ENCODE measurements around the gene DNAJA2.

DNAJA2 gene

DNA sequence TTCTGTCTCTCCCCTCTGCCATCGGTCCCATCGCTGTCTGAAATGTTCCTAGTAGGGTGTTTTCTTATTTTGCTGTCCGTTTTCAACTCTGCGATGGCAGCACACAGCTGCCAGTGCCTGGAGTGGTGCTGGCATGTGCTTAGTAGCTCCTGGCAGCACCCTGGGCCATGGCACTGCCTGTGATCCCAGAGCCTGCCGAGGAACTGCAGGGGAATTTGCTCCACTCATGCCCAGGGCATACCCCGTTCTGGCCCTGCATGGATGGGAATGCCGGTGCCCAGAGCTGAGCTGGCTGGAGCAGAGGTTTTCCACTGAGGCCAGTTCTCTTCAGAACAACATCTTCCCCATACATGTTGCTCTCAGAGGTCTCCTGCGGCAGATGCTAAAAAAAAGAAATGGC is 46.2 kb downstream of the DNAJA2 start:
- no peak for DNase-seq (ENCODE audit: low spot score)

DNA sequence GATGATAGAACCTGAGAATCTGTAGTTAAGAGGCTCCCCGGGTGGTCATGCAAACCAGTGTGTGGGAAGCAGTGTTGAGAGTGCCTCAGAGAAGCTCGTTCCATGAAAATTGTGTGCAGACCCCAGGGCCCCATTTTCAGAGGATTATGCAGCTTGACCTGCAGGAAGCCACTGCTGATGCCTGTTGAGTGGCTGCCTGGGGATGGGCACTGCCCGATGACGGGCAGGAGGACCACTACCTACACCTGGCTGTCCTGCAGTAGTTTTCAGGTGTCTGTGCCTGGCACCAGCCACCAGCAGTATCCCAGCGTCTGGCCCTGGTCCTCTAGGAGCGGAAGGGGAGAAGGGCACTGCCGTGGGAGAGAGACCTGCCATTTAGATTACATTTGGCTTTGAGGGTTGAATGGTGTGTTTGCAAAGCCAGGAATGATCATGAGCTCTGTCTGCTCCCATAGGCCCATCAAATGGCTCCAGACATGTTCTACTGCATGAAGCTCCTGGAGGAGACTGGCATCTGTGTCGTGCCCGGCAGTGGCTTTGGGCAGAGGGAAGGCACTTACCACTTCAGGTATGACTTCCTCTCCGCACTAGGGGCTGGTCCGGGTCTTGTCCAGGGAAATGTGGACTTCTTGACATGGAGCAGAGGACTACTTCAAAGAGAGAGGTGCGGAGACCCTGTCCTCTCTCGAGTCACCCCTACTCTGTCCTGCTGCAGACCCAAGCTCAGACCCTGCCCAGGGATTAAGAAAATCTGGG is 46.8 kb downstream of the DNAJA2 start:
- DNase-seq (ENCODE audit: low spot score) = no peak

DNA sequence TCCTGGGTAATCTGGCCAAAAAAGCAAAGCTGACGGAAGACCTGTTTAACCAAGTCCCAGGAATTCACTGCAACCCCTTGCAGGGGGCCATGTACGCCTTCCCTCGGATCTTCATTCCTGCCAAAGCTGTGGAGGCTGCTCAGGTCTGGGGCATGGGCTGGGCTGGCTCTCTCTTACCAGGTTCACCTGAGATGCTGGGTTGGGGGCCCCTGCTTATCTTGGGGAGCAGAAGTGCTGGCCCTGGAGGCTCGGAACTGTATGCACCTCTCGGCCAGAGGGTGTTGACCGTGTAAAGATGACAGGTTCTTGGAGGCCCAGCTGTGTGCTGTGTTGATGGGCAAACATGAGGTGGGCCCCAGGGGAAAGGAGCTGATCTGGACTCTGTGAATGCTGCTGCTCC is 49.1 kb downstream of the DNAJA2 start:
- DNase-seq (ENCODE audit: low spot score) = no peak

DNA sequence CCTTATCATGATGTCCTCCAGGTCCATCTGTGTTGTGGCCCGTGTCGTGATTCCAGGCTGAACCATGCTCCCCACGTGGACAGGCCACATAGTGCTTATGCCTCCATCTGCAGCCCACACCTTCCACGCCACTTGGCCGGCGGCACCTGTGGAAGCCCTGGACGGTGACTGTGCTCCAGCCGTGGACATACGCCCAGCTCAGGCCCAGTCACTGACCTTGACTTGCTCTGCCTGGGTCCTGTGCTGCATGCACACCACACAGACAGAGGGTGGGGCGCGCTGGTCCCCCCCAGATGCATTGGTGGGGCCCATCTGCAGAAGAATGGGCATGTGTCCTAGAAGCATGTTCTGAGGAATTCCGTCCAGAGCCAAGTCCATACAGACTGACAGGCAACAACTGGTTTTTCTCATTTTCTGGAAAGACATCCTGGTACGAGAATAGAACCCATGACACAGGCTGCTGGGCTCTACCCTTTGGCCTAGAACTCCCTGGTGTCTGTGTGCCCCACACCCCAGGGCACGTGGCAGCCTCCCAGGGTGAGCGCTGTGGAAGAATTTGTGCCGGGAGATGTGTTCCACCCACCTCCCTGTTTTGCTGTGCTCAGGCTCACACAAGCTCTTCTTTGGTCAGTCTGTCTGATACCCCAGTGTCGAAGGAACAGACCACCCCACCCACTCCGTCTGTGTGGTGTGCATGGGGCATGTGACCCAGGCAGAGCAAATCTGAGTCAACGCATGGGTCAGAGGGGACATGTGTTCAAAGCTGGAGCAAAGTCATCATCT is 49.8 kb downstream of the DNAJA2 start:
- DNase-seq (ENCODE audit: low spot score) = no peak

DNA sequence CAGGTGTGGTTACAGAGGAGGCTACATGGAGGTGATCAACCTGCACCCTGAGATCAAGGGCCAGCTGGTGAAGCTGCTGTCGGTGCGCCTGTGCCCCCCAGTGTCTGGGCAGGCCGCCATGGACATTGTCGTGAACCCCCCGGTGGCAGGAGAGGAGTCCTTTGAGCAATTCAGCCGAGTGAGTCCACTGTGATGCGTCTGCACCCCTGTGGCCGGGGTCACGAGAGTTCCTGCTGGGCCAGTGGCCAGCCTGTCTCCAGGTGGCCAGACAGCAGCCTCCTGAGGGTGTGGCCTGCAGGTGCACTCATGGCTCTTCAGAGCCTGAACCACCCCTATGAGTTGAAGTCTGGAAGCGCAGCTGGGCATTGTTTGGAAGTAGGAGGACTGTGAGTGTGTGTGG is 51.2 kb downstream of the DNAJA2 start:
- DNase-seq (ENCODE audit: low spot score) = no peak

DNA sequence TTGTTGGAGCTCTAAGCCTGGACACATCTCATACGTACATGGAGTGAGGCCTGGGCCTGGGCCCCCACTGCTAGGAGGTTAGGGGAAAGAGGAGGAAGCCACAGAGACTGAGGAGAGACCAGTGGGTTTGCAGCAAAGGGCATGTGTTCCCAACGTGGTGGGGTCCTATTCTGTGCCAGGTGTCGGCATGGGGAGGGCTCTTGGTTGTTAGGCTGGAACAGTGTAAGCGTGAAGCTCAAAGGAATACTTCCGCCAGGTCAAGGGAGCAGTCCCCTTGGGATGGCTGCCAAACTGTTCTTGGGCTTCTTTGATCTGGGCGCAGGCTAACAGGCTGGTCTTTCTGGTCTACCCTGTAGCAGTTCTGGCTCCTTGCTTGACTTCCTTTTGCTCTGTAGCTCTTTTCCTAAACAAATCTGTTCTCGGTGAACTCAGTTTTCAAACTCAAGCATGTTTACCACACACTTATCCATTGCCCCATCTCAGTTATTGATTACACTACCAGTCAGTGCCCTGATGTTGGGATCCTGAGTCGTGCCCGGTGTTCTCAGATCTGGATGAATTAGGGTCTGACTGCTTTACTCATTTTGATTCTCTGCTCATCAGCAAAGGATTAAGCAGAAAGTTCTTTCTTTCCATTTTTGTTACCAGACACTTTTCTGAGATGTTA is 52.9 kb downstream of the DNAJA2 start:
- no peak for DNase-seq (ENCODE audit: low spot score)

DNA sequence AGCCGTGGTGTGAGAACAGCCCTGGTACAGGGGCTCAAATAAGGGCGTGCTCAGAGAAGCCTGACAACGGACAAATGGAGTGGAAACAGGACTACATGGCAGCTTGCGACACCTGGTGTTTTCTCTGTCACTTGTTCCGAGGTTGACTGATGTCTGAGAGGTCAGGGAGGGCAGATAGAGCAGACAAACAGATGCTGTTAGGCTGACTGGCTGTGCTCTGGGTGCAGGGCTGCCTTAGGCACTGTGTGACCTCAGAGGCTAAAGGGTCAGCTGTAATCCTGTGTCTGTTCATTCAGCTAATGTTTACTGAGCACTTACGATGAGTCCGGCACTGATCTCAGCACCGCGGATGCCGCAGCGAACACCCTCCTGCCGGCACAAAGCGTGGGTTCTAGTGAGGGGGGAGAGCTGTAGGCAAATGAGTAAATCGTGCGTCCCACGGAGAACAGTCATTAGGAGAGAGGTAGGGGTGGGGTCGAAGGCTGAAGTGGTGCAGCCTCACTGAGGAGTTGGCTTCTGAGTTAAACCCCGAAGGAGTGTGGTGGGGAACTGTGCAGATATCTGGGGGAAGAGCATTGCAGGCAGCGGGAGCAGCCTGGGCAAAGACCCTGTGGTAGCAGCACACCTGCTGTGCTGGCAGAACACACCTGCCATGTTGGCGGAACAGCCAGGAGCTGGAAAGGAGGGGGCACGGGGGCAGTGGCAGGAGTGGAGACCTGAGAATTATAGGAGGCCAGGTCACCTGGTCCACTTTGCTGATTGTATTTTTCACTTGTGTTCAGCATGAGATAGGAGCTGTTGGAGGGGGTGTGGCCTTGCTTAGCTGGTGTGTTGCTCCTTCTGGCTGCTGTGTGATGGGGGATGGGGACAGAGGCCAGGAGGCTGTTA is 54.3 kb downstream of the DNAJA2 start:
- DNase-seq (ENCODE audit: low spot score) = peak; percentile 92

DNA sequence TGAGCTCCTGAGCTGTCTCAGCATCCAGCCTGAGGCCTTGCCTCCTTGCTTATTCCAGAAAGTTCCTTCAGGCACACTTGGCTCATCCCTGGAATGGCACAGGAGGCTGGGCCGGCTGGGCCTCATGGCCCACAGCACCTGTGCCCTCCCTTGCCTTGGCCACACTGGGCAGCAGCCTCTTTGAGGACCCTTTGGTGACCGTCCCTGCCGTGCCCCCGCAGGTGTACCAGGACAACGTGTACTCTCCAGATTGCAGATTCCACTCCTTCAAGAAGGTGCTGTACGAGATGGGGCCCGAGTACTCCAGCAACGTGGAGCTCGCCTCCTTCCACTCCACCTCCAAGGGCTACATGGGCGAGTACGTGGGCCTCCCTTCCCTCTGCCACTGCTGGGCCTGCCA is 55.1 kb downstream of the DNAJA2 start:
- DNase-seq (ENCODE audit: low spot score) = no peak

DNA sequence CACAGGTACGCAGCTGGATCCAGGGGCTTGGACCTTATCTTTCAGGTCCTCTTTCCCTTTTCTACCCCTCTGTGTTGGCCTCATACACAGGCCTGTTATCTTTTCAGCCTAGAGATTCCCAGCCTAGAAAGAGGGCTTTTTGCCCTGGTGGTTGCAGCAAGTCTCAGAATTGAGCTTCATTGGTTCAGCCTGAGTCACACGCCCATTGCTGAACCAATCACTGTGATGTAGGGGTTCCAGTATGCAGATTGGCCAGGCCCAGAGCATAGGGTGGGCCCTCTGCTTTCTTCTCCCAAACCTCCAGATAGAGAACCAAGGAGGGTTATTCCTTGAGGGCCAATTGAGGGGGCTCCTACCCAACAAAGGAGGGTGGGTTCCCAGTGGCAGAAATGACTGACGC is 56.5 kb downstream of the DNAJA2 start:
- no peak for DNase-seq (ENCODE audit: low spot score)

DNA sequence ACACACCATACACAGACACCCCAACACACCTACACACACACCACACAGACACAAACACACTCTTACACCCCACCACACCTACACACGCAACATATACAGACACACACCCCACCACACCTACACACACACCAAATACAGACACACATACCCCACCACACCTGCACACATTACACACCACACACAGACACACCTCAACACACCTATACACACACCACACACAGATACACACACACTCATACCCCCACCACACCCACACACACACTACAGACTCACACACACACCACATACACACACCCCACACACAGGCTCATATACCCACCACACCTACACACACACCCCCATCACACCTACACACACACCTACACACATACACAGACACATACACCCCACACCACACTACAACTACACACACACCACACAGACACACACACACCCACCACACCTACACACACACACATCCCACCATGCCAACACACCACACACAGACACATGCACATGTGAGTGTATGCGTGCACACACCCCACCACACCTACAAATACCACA is 57.9 kb downstream of the DNAJA2 start:
- no peak for DNase-seq (ENCODE audit: low spot score)

DNA sequence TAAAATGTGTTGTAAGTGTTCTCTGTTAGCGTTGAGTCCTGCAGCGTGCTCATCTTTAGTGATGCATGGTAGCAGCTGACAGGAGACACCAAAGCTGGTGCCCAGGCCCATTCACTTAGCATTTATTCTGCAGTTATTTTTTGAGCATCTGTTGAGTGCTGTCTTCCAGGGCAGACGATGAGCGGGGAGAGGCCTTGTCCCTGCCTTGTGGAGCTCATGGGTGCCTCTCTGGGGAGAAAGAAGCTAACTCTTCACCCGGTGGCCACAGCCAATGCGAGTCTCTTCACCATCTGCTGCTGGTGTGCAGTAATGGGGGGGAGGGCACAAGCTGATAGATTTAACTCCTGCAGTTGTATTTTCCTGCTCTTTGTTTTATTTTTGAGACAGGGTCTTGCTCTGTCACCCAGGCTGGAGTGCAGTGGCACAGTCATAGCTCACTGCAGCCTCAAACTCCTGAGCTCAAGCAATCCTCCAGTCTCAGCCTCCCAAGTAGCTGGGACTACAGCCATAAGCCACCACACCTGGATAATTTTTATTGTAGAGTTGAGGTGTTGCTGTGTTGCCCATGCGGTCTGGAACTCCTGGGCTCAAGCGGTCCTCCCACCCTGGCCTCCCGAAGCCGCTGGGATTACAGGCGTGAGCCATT is 58.8 kb downstream of the DNAJA2 start:
- no peak for DNase-seq (ENCODE audit: low spot score)

DNA sequence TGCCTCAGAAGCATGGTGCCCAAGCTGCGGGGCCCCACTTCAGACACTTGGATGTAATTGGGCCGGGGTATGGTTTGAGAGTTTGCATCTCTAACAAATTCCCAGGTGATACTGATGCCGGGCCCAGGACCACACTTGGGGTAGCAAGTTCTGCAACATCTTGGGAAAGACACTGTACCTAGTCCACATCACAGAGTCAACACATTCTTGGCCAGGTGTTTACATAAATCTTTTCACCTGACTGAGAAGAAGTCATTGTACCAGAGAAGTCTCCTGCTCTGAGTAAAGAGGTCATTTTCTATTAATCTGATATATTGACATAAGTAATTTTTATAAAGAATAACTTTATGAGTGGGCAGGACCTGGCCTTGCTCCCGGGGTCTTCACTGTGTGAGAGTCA is 61.8 kb downstream of the DNAJA2 start:
- DNase-seq (ENCODE audit: low spot score) = no peak

DNA sequence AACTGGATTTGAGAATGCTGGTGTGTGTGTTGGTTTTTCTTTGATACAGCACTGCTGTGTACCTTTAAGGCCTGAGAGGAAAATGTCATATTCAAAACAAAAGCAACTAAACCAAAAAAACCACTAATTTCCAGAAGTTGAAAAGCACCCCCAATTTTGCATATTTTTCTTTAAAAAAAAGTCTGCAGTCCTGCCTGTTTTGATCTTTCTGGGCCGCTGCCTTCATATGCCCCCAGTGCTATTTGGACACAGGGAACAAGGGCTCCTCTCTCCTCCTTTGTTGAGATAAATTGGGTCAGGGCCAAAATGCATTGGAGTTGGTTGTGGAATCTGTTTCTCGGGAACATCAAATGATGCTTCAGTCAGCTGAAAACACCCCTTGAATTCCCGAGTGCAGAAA is 62.4 kb downstream of the DNAJA2 start:
- DNase-seq (ENCODE audit: low spot score) = no peak

DNA sequence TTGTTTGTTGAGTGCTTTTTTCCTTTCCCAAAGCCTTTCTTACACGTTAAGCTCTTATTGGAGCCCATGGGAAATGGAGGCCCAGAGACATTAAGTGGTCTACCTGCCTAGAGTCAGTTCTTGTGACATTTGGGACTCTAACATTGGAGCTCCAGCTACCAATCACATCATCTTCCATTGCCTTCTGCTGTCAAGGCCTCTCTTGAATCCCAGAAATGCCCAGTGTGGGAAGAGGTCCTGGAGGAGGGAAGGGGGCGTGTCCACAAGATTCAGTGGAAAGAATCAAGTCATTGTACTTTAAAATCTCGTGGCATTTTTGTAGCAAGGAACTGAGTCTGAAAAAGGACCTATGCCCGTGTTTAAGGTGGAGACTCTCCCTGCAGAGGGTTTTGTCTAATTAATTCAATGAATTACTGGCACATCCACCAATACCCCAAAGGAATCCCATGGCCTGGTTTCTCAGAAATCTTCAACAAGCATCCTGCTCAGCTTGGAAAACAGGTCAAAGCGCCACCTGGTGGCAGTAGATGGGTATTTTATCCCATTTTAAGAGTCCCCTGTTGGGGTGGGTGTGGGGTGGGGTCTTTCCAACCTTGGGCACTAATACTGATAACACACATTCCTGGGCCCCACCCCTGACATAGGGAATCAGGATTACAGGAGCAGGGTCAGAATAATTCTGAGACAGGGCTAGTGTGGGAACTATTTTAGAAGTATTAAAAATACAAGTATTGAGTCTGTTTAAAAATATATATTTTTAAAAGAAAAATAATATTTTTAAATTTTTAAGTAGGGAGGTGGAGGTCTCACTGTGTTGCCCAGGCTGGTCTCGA is 64.7 kb downstream of the DNAJA2 start:
- no peak for DNase-seq (ENCODE audit: low spot score)

DNA sequence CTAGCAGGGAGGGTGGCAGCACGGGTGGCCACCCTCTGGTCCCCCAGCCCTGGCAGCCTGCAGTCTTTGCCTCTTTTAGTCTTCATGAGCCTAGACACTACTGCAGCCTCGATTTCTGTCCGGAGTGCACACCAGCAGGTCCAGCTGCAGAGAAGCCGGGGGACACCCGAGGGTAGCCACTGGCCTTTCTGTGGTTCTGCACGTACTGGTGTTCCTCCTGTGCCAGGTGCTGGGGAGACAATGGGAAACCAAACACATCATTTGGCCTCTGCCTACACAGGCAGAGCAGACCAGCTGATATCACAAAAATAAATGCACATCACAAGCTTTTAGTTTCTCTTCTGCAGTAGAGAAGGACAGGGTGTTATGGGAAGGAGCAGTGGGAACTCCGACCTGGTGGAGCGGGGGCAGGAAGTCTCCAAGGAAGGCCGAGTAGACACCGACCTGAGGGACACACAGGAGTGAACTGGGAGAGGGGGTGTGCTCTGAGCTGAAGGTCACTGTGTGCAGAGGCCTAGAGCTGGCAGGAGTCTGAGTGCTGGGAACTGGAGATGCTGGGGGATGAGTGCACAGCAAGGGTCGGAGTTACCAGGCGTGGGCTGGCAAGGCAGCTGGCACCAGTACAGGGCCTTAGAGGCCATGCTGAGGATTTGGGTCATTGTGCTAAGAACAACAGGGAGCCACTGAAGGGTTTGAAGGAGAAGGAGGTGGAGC is 66.3 kb downstream of the DNAJA2 start:
- DNase-seq (ENCODE audit: low spot score) = no peak

DNA sequence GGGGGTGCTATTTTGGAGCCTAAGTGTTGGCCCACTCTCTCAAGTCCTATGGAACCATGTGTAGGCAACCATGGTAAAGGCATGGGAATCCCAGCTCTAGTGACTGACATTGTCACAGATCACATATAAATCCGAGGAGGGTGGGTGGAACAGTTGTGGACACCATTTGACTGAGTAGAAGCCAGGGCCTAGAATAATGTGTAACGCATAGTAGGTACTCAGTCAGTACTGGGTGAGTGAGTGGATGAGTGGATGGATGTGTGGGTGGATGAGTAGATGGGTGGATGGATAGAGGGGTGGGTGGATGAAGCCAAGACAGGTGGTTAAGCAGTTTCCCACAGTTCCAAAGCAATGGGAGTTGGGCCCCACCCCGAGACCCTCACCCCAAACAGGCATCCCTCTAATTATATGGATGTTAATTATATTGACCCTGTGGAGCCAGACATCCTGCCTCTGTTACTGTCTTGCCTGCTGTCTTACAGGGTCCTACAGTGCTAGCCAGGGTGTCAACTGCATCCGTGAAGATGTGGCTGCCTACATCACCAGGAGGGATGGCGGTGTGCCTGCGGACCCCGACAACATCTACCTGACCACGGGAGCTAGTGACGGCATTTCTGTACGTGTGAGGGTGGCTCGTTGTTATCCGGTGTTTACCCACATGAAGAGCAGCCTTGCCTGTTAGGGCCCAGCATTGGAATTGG is 67.0 kb downstream of the DNAJA2 start:
- no peak for DNase-seq (ENCODE audit: low spot score)

Measured in HuH-7.5 (cell line).